Measurements from ENCODE around the gene HS3ST1.

DNA sequence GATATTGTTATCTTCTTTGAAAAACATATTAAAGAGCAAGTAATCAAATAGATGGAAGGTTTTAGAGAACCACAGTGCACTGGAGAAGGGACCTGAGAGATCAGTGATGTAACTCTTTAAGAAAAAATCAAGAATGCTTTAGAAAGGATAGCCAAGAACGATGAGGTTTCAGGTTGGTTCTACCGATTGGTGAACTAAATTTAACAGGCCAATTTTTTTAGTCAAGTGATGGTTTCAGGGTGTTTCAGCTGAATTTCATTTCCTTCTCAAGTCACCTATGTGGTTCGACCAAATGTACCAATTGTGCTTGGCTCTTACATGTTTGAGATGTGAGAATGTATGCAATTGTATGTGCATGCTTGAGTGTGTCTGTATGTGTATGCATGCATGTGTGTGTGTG lies 26.5 kb downstream of the HS3ST1 start:
- TF ChIP-seq, protein P1, sequence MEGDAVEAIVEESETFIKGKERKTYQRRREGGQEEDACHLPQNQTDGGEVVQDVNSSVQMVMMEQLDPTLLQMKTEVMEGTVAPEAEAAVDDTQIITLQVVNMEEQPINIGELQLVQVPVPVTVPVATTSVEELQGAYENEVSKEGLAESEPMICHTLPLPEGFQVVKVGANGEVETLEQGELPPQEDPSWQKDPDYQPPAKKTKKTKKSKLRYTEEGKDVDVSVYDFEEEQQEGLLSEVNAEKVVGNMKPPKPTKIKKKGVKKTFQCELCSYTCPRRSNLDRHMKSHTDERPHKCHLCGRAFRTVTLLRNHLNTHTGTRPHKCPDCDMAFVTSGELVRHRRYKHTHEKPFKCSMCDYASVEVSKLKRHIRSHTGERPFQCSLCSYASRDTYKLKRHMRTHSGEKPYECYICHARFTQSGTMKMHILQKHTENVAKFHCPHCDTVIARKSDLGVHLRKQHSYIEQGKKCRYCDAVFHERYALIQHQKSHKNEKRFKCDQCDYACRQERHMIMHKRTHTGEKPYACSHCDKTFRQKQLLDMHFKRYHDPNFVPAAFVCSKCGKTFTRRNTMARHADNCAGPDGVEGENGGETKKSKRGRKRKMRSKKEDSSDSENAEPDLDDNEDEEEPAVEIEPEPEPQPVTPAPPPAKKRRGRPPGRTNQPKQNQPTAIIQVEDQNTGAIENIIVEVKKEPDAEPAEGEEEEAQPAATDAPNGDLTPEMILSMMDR (IDR thresholded peaks at IDR 0.05) = no peak
- TF ChIP-seq POLR2A (IDR thresholded peaks at IDR 0.05) (no peak), POLR2AphosphoS5 (IDR thresholded peaks at IDR 0.05; ENCODE audit: insufficient read depth in 1 of 2, low read depth in 1 of 2) (no peak)

All from vagina (tissue), 2 donors.